Measurements from ENCODE around the gene DTX3. TPM values are rescaled to one million over a fixed set of nuclear protein-coding genes. Genes with fewer than 3 reads are reported as not detected.
A peak's percentile ranks its signal among the peaks of the same experiment; 100 is the strongest.
"Not testable (repeated sequence)": the region's sequence is repeated elsewhere in the genome, so short reads cannot be mapped to it uniquely, and the experiment has no call there.

DTX3 gene
- total and polyA plus RNA-seq, 9 donors: 37.9 to 75.2 (median 56.2) TPM

GRCh38 chr12:57630891-57631433 is 26.3 kb downstream of the DTX3 start:
- H3K4me1 ChIP-seq (ENCODE audit: insufficient read depth): peaks cover 8% of the 10 kb centered on the region
- H3K4me3 ChIP-seq: no peak overlapping the region
- TF ChIP-seq CTCF (IDR thresholded peaks at IDR 0.05) (no peak), EP300 (IDR thresholded peaks at IDR 0.05) (no peak), POLR2A (IDR thresholded peaks at IDR 0.05) (no peak)
- WGBS, 3 donors: 60 to 63% (median 63%) methylated on average over 6 of the region's 6 CpGs
- intact Hi-C loops (cut with DNase I): no loop called here
- H3K9me3 ChIP-seq: no peaks in the 10 kb centered on the region
- DNase-seq: no peak
- no peaks in the 10 kb centered on the region for H3K36me3 ChIP-seq
- H3K27ac ChIP-seq: no peak overlapping the region
- no peaks in the 10 kb centered on the region for H3K27me3 ChIP-seq

- Histone ChIP-seq H3K27me3 (no peaks in the 10 kb centered on the region), H3K4me1 (ENCODE audit: insufficient read depth) (peaks cover 8% of the 10 kb centered on the region), H3K36me3 (no peaks in the 10 kb centered on the region), H3K4me3 (peak overlapping the region; percentile 41), H3K9me3 (no peaks in the 10 kb centered on the region), H3K27ac (no peak overlapping the region)
- peak in 1 of 5 donors; percentile 14 for DNase-seq
- no peak for TF ChIP-seq EP300 (IDR thresholded peaks at IDR 0.05)
- intact Hi-C loops (cut with DNase I): no loop called here
- 7 to 13% (median 8%) methylated on average over 19 to 26 of the region's 26 CpGs for WGBS, 3 donors
Measured at GRCh38 chr12:57631566-57632072, 27.0 kb downstream of the DTX3 start.

GRCh38 chr12:57632073-57632957 is 27.7 kb downstream of the DTX3 start:
- H3K9me3 ChIP-seq: no peaks in the 10 kb centered on the region
- TF ChIP-seq CTCF (IDR thresholded peaks at IDR 0.05): no peak
- no peak for TF ChIP-seq EP300 (IDR thresholded peaks at IDR 0.05)
- TF ChIP-seq POLR2A (IDR thresholded peaks at IDR 0.05): no peak
- no peaks in the 10 kb centered on the region for H3K36me3 ChIP-seq
- no peak overlapping the region for H3K27ac ChIP-seq
- 1 to 2% (median 1%) methylated on average over 62 to 67 of the region's 67 CpGs for WGBS, 3 donors
- H3K4me1 ChIP-seq (ENCODE audit: insufficient read depth): peaks cover 8% of the 10 kb centered on the region
- peak overlapping the region; percentile 41 for H3K4me3 ChIP-seq
- DNase-seq: peak in 2 of 5 donors; percentile 20 to 25
- intact Hi-C loops (cut with DNase I): no loop called here
- no peaks in the 10 kb centered on the region for H3K27me3 ChIP-seq

GRCh38 chr12:57632958-57633840 is 28.6 kb downstream of the DTX3 start, which contains the start of gene B4GALNT1:
B4GALNT1 (minus strand) TSS chr12:57633201; CDS start chr12:57632132, 1,069 bp downstream.
- Histone ChIP-seq H3K36me3 (no peaks in the 10 kb centered on the region), H3K4me3 (peak within 1 kb of the TSS; percentile 41), H3K27me3 (no peaks in the 10 kb centered on the region), H3K9me3 (no peaks in the 10 kb centered on the region), H3K4me1 (ENCODE audit: insufficient read depth) (peaks cover 5% of the 10 kb centered on the region), H3K27ac (no peak within 1 kb of the TSS)
- DNase-seq: peak in 4 of 5 donors; percentile 47 to 75 (median 58)
- intact Hi-C loops (cut with DNase I): no loop called here
- 3 to 5% (median 3%) methylated on average over 39 to 58 of the region's 58 CpGs for WGBS, 3 donors
- TF ChIP-seq CTCF (IDR thresholded peaks at IDR 0.05): peak; percentile 44 to 82 (median 76)
- no peak for TF ChIP-seq EP300 (IDR thresholded peaks at IDR 0.05)

- H3K9me3 ChIP-seq; H3K4me1 ChIP-seq (ENCODE audit: insufficient read depth); H3K36me3 ChIP-seq; H3K27ac ChIP-seq; H3K27me3 ChIP-seq; intact Hi-C loops (cut with DNase I); DNase-seq; H3K4me3 ChIP-seq: not testable (repeated sequence)
- 75 to 80% (median 76%) methylated on average over 9 of the region's 9 CpGs for WGBS, 3 donors
Measured at GRCh38 chr12:57636731-57637130, 32.1 kb downstream of the DTX3 start.
